GM21515 (cell line): ENCODE data around the gene HS3ST3A1.
"Not testable (repeated sequence)": the region's sequence is repeated elsewhere in the genome, so short reads cannot be mapped to it uniquely, and the experiment has no call there.

Source experiments
- ATAC-seq: cut with Tn5 transposase; IDR thresholded peaks from one replicate; pipeline ENCODE4 v1.9.1; 2021; ENCODE audit not compliant: unreplicated experiment

HS3ST3A1 gene

DNA sequence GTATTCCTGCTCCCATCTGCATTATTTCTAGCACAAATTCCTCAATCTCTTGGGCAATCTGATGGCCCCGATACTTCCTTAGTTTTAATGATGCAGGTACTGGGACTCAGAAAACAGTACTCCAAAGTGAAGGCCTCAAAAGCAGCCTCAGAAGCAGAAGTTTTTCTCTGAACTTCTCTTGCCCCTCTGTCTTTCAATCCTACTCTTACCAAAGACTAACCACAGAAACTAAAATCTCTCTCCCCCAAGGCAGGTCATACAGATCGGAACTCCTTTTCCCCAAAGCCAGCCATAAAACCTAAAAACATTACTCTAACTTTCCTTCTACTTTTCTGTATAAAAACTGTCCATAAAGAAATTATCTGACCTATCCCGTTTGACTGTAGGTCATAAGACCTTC lies 103.5 kb downstream of the HS3ST3A1 start:
- ATAC-seq, result no peak

- ATAC-seq, result not testable (repeated sequence)
These were observed 105.1 kb downstream of the HS3ST3A1 start for GRCh38 chr17:13496553-13497056.

- ATAC-seq, result no peak
These were observed 106.3 kb downstream of the HS3ST3A1 start for GRCh38 chr17:13495423-13495822.

DNA sequence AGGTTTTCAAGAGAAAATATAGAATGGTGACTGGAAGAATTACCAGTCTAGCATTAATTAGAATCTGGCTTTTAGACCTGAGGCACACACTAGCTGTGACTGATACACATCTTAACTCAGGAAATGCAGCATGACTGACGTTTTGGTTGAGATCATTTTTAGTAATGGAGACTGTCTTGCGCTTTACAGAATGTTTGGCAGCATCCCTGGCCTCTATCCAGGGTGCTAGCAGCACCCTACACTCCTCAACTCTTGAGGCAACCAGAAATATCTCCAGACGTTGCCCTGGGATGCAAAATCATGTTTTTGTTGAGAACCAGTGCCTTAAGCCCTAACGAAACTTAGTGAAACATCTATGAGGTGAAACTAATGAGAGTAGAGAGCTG lies 109.0 kb downstream of the HS3ST3A1 start:
- no peak for ATAC-seq

GRCh38 chr17:13491916-13492736 lies 109.6 kb downstream of the HS3ST3A1 start:
- ATAC-seq, result no peak

DNA sequence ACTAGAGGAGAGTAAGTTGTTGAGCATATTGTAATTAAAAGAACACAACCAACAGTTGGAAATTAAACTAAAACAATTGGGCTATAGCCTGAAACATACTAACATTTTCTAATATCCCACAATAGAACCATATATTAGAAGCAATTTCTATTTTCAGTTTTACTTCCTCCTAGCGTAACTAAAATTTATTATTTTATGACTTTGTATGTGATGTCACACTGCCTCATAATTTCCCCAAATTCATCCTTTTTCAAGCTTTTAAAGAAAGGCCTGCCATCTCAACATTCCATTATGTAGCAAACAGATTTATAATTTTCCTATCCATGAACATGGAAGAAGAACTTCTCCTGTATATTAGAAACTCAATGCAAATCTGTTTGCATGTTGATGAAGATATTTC lies 110.2 kb downstream of the HS3ST3A1 start:
- ATAC-seq, result no peak

GRCh38 chr17:13490906-13491482 lies 110.7 kb downstream of the HS3ST3A1 start:
- ATAC-seq, result no peak

DNA sequence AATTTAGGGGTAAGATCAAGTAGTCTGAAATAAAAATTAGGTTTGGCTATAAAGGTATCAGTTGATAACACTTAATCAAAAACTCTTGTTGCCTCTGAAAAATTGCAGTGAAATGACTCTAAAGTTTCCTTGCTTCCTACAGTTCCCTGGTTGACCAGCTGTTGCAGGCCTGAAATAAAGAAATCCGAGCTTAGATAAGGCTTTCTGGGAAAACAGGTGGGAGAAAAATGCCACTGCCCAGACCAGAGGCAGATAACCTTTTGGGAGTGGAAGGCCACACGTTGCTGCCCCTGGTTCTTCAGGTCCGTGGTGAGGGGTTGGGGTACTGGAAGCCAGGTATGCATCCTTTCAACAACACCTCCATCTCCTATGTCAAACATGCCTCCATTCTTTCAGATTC lies 111.3 kb downstream of the HS3ST3A1 start:
- no peak for ATAC-seq

- ATAC-seq, result no peak
These were observed 116.4 kb downstream of the HS3ST3A1 start for GRCh38 chr17:13485327-13485726.

- ATAC-seq, result no peak
These were observed 117.7 kb downstream of the HS3ST3A1 start for GRCh38 chr17:13484020-13484419.

- no peak for ATAC-seq
These were observed 120.9 kb downstream of the HS3ST3A1 start for GRCh38 chr17:13480877-13481276.

- no peak for ATAC-seq
These were observed 123.4 kb downstream of the HS3ST3A1 start for GRCh38 chr17:13478326-13478830.

- ATAC-seq, result no peak
These were observed 124.5 kb downstream of the HS3ST3A1 start for GRCh38 chr17:13477180-13477611.

DNA sequence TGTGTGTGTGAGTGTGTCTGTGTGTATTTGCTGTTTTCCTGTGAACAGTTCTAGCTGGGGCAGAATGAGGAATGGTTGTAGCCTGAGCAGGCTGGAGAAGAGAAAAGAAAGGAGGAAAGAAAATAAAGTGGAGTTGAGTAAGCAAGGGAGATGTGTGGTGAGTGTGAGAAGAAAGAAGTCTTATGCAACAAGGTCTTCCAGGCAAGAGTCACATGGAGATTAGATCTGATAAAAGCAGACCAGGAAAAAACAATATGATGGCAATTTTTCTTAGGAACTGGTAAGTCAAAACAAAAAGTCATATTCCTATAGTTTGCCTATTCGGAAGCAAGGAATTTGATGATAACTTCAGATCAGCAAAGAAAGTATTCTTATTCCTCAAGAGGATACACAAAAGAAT lies 125.0 kb downstream of the HS3ST3A1 start:
- ATAC-seq, result no peak

GRCh38 chr17:13475574-13476223 lies 126.0 kb downstream of the HS3ST3A1 start:
- ATAC-seq, result no peak

GRCh38 chr17:13474073-13474800 lies 127.5 kb downstream of the HS3ST3A1 start:
- no peak for ATAC-seq

DNA sequence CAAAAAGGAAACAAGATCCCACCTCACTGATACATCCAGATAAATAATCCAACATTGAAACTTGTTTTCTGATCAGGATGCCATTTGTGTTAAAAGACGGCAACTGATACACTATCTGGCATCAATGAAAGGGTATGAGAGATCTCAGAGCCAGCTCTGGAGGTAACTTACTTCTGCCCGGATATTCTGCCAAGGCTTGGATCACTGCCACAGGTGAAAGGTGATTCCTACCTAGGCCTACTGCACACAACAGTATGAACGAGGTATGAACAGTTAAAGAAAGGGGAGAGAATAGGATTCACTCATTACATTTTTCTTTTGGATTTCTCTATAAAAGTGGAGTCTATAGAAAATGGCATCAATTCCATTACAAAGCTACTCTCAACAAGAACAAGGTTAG lies 136.1 kb downstream of the HS3ST3A1 start:
- no peak for ATAC-seq

DNA sequence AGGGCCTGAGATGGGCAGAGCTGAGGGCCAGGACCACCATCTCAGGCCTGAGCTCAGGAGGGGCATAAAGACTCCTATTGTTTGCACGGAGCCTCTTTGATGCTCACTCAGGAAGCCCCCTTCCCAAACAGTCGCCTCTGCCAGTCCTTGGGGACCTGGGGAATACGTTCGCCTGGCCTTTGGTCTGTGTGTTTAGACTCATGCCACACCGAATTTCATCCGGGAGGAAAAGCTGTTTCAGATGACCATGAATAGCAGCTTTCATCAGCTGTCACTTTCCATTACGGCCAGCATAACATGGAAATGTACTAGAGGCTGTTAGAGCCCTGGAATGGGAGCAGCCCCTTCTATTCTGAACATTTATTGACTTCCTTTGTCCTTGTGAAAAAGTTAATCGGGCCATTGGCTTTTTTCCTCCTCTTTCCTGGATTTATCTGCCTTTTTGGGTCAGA lies 139.0 kb downstream of the HS3ST3A1 start:
- no peak for ATAC-seq

- ATAC-seq, result no peak
These were observed 139.6 kb downstream of the HS3ST3A1 start for GRCh38 chr17:13462146-13462545.

DNA sequence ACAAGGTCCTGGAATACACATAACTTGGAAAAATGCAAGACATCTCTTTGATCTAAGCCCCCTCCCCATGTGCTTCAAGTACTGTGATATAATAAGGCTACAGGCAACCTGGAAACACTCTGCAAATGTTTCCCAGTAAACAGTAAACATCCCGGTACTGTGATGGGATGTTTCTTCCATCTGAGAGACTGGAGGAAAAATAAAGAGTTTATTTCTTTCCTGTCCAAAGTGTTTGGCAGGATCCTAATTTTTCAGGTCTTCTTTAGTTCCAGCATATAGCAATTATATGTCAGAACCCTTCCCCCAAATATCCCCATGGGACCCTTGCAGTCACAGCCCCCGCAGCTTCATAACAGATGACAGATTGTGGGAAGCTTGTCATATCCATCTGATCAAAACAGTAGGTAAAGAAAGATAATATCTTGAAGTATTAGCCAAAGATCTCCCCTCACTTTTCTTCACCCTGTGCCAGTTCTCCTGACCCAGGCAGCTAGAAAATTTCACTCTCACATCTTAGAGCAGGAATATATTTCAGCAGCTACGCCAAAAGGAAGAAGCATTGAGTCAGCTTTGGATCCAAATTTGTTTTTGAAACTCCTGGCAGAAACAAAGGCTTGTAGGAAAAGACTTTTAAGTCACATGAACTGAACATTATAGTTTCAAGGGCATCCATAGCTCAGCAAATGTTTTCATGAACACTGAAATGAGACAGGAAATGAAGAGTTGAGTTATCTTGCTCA lies 141.3 kb downstream of the HS3ST3A1 start:
- no peak for ATAC-seq
